Natural killer cell (primary cell): ENCODE results near the gene SLC40A1. TPM values are rescaled to one million over a fixed set of nuclear protein-coding genes. Genes with fewer than 3 reads are reported as not detected.

Experiments used
- ATAC-seq, 3 donors: fragments of 150-1000 bp in 2 of 3; fragments of 200-7000 bp in 1 of 3; cut with Tn5 transposase; 1 replicate in 1 of 3; 2 replicates in 2 of 3; pipeline ENCODE4 v1.10.0; 2021; ENCODE audit warnings: mild to moderate bottlenecking in 2 of 3, moderate library complexity in 2 of 3
- DNase-seq, 2 donors: peaks; one replicate each; pipeline versions ENCODE4 v3.0.0 to v3.0.0-alpha.2; 2013 to 2021; ENCODE audit warnings: mixed read lengths in 1 of 2
- H3K27ac ChIP-seq: one replicate; pipeline ENCODE4 v1.5.1; 2013; ENCODE audit warnings: mild to moderate bottlenecking, low read length
- H3K27me3 ChIP-seq: one replicate; pipeline ENCODE4 v1.6.1; 2013; ENCODE audit warnings: low read length; ENCODE audit not compliant: control insufficient read depth, insufficient read depth
- H3K36me3 ChIP-seq: one replicate; pipeline ENCODE4 v1.6.1; 2013; ENCODE audit warnings: low read length; ENCODE audit not compliant: control insufficient read depth, insufficient read depth
- H3K4me1 ChIP-seq: one replicate; pipeline ENCODE4 v1.6.1; 2013; ENCODE audit warnings: low read length; ENCODE audit not compliant: control insufficient read depth, insufficient read depth
- H3K4me3 ChIP-seq: one replicate; pipeline ENCODE4 v1.5.1; 2013; ENCODE audit warnings: low read length
- H3K9me3 ChIP-seq: one replicate; pipeline ENCODE4 v1.6.1; 2013; ENCODE audit warnings: low read length; ENCODE audit not compliant: control insufficient read depth, insufficient read depth
- H3K27ac Mint-ChIP-seq, 2 donors: one replicate each; pipeline ENCODE4 v1.8.0; 2022; ENCODE audit warnings: mild to moderate bottlenecking in 2 of 2, mixed read lengths in 2 of 2, moderate library complexity in 1 of 2
- H3K27me3 Mint-ChIP-seq, 2 donors: one replicate each; pipeline ENCODE4 v1.8.0; 2022; ENCODE audit warnings: low read depth in 2 of 2, mixed read lengths in 2 of 2
- H3K36me3 Mint-ChIP-seq: one replicate; pipeline ENCODE4 v1.8.0; 2022; ENCODE audit warnings: mixed read lengths
- H3K4me1 Mint-ChIP-seq, 2 donors: one replicate each; pipeline ENCODE4 v1.8.0; 2022; ENCODE audit warnings: mixed read lengths in 2 of 2
- H3K4me3 Mint-ChIP-seq: one replicate; pipeline ENCODE4 v1.8.0; 2022; ENCODE audit warnings: mild to moderate bottlenecking, moderate library complexity, mixed read lengths
- H3K9me3 Mint-ChIP-seq, 2 donors: one replicate each; pipeline ENCODE4 v1.8.0; 2022; ENCODE audit warnings: mixed read lengths in 2 of 2
- WGBS: methylation state at CpG from one replicate; pipeline ENCODE4 v1.1.7; 2013; ENCODE audit warnings: missing lambda C conversion rate; ENCODE audit not compliant: insufficient coverage; 5-methylcytosine and 5-hydroxymethylcytosine counted together
- intact Hi-C: fragments of 100-400 bp; cut with micrococcal nuclease; formaldehyde crosslinking; loops from one replicate; pipeline ENCODE4 v1.14.2; 2022
- total RNA-seq, 4 donors: library from RNA; stranded (reverse); fragments of 120-200 nt in 1 of 4; gene quantifications; one replicate each; pipeline versions ENCODE4 v1.2.3 to v1.2.4, GENCODE V29; 2013 to 2022
- TF ChIP-seq, protein P1 (sequence below): fragments of 200-600 bp; IDR thresholded peaks from one replicate; pipeline ENCODE4 v1.8.0; 2022; ENCODE audit warnings: antibody characterized with exemption

SLC40A1 gene
- total RNA-seq, 3 donors from 2014 or later (not counting 1 experiment from before 2014, with no cell fraction given) = 1.8 to 5.2 (median 4.4) TPM

DNA sequence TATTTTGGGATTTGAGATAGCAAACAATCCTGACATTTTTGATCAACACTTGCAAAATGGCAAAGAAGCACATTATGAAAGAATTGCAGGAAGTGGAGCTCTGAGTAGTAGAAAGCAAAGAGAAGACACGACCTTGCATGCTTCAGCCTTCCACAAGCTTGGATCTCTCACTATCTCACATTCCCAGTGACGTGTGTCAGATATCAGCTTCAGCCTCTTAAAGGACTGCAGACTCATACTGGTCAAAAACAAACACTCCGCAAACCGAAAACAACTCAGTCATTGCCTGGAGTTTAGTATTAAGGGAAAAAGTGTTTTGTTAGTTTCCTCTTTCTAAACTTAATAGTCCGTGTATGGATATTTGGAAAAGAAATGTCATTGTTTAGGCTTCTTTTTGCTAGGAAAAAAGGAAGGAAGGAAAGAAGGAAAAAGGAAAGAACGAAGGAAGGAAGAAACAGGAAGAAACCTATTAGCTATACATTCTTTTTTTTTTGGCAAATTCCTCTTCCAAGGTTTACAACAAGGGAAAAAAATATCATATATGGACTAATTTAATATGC, 32.6 kb upstream of the SLC40A1 start:
- H3K27me3 Mint-ChIP-seq = peaks cover 10 to 12% of the 10 kb centered on the region in 2 donors
- 9% methylated on average over 3 of the region's 6 CpGs for WGBS
- H3K9me3 Mint-ChIP-seq = no peaks in the 10 kb centered on the region
- H3K4me1 Mint-ChIP-seq = peaks cover 4% of the 10 kb centered on the region in 2 donors
- no peak overlapping the region for H3K27ac Mint-ChIP-seq
- H3K36me3 Mint-ChIP-seq = no peaks in the 10 kb centered on the region
- H3K36me3 ChIP-seq = no peaks in the 10 kb centered on the region
- H3K27me3 ChIP-seq = no peaks in the 10 kb centered on the region
- no peak overlapping the region for H3K4me3 ChIP-seq
- no peaks in the 10 kb centered on the region for H3K4me1 ChIP-seq
- H3K27ac ChIP-seq = no peak overlapping the region
- intact Hi-C loops = no loop called here
- ATAC-seq (no peak), DNase-seq (no peak)
- TF ChIP-seq, protein P1, sequence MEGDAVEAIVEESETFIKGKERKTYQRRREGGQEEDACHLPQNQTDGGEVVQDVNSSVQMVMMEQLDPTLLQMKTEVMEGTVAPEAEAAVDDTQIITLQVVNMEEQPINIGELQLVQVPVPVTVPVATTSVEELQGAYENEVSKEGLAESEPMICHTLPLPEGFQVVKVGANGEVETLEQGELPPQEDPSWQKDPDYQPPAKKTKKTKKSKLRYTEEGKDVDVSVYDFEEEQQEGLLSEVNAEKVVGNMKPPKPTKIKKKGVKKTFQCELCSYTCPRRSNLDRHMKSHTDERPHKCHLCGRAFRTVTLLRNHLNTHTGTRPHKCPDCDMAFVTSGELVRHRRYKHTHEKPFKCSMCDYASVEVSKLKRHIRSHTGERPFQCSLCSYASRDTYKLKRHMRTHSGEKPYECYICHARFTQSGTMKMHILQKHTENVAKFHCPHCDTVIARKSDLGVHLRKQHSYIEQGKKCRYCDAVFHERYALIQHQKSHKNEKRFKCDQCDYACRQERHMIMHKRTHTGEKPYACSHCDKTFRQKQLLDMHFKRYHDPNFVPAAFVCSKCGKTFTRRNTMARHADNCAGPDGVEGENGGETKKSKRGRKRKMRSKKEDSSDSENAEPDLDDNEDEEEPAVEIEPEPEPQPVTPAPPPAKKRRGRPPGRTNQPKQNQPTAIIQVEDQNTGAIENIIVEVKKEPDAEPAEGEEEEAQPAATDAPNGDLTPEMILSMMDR = no peak
- H3K9me3 ChIP-seq = no peaks in the 10 kb centered on the region
- no peak overlapping the region for H3K4me3 Mint-ChIP-seq

DNA sequence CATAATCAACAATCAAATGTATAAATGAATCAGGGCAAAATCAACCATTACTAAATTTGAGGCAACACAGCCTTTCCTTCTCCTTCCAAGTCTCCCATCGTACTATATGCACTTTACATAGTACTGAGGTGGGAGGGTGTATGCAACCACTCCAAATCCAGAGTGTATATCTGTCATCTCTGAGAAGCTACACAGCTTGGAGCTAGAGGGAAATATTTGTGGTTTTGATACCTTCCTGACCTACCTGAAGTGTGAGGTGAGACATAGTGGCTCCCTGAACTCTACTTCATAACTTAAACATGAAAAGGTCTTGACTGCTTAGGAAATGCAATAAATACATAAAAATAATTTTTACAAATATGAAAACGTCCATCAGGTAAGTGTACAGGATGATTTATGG, 30.1 kb upstream of the SLC40A1 start:
- H3K27me3 ChIP-seq = no peaks in the 10 kb centered on the region
- intact Hi-C loops = no loop called here
- no CpG with 5 or more reads among the region's 2 CpGs for WGBS

DNA sequence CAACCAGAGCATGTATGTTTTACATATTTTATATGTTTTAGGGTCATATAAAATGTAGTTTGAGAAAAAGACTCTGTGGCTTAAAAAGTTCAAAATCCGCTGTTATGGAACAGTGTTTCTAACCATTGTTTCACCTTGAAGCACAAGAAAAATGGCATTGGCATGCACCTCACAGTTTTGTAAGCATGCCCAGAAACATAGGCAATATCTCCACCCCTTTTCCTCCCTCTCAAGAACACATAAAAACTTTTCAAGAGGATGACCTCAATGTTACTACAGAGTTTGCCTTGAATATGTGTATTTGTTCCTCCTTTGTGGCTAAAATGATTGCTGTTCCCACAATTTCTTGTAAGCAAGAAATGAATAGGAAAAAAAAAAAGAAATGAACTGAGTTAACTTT, 29.3 kb upstream of the SLC40A1 start:
- Histone ChIP-seq H3K36me3 (no peaks in the 10 kb centered on the region), H3K27me3 (no peaks in the 10 kb centered on the region), H3K4me1 (no peaks in the 10 kb centered on the region), H3K9me3 (no peaks in the 10 kb centered on the region), H3K4me3 (no peak overlapping the region), H3K27ac (no peak overlapping the region)
- Mint-ChIP-seq H3K4me1 (peaks cover 4% of the 10 kb centered on the region in 2 donors), H3K9me3 (no peaks in the 10 kb centered on the region), H3K36me3 (no peaks in the 10 kb centered on the region), H3K27ac (no peak overlapping the region), H3K27me3 (peaks cover 6 to 12% of the 10 kb centered on the region in 2 donors), H3K4me3 (no peak overlapping the region)
- no peak for ATAC-seq
- DNase-seq = no peak
- TF ChIP-seq, protein P1 = no peak
- intact Hi-C loops = no loop called here
- 84% methylated on average over 1 of the region's 1 CpG for WGBS

More for the DNA sequence above, 30.1 kb upstream of the SLC40A1 start:
- no peaks in the 10 kb centered on the region for H3K36me3 ChIP-seq
- TF ChIP-seq, protein P1 = no peak
- H3K4me1 ChIP-seq = no peaks in the 10 kb centered on the region
- ATAC-seq = no peak
- H3K4me3 ChIP-seq = no peak overlapping the region
- Mint-ChIP-seq H3K9me3 (no peaks in the 10 kb centered on the region), H3K27ac (no peak overlapping the region), H3K4me3 (no peak overlapping the region), H3K27me3 (peaks cover 6 to 12% of the 10 kb centered on the region in 2 donors), H3K4me1 (peaks cover 4% of the 10 kb centered on the region in 2 donors), H3K36me3 (no peaks in the 10 kb centered on the region)
- no peak for DNase-seq
- no peak overlapping the region for H3K27ac ChIP-seq
- no peaks in the 10 kb centered on the region for H3K9me3 ChIP-seq

DNA sequence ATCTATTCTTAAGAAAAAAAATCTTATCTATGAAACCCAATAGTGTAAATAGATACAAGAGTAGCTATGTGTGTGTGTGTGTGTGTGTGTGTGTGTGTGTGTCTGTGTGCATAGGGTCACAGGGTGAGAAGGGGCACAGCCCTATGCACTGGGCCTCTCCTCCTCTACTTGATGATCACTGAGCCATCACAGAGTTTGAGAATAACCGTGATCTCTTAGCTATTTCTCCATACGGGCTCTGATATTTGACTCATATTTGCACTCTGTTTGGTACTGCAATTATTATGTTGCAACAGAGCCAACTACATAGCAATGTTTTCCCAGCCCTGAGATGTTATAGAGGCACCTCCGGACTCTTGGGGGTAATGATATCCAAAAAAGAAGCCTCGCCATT, 28.8 kb upstream of the SLC40A1 start:
- H3K36me3 Mint-ChIP-seq = no peaks in the 10 kb centered on the region
- intact Hi-C loops = no loop called here
- Histone ChIP-seq H3K36me3 (no peaks in the 10 kb centered on the region), H3K4me1 (no peaks in the 10 kb centered on the region), H3K27me3 (no peaks in the 10 kb centered on the region), H3K4me3 (no peak overlapping the region), H3K27ac (no peak overlapping the region), H3K9me3 (no peaks in the 10 kb centered on the region)
- DNase-seq = no peak
- no peak overlapping the region for H3K27ac Mint-ChIP-seq
- no peak for ATAC-seq
- H3K4me3 Mint-ChIP-seq = no peak overlapping the region
- TF ChIP-seq, protein P1 = no peak
- no peaks in the 10 kb centered on the region for H3K9me3 Mint-ChIP-seq
- WGBS = 88% methylated on average over 4 of the region's 4 CpGs
- H3K27me3 Mint-ChIP-seq = peaks cover 5 to 12% of the 10 kb centered on the region in 2 donors
- peaks cover 4% of the 10 kb centered on the region in 2 donors for H3K4me1 Mint-ChIP-seq
